Measurements from ENCODE around the gene AQP6.

The AQP6 gene

GRCh38 chr12:50014342-50014741, 41.6 kb downstream of the AQP6 start:
- H3K4me3 ChIP-seq (ENCODE audit: low read depth, low read length) = no peak overlapping the region
- H3K27me3 ChIP-seq (ENCODE audit: insufficient read depth, low read depth, severe bottlenecking) = no peaks in the 10 kb centered on the region
- H3K36me3 ChIP-seq = peaks cover 67% of the 10 kb centered on the region
- no peak overlapping the region for H3K27ac ChIP-seq
- no peak for TF ChIP-seq CTCF (IDR thresholded peaks at IDR 0.05; ENCODE audit: low read depth, low read length)
- no peaks in the 10 kb centered on the region for H3K9me3 ChIP-seq (ENCODE audit: severe bottlenecking)
- no peak for DNase-seq

- no peak for TF ChIP-seq CTCF (IDR thresholded peaks at IDR 0.05; ENCODE audit: low read depth, low read length)
- no peak overlapping the region for H3K4me3 ChIP-seq (ENCODE audit: low read depth, low read length)
- H3K27me3 ChIP-seq (ENCODE audit: insufficient read depth, low read depth, severe bottlenecking) = no peaks in the 10 kb centered on the region
- no peak for DNase-seq
- H3K27ac ChIP-seq = no peak overlapping the region; the same call in 1 of the 2 replicates
- H3K36me3 ChIP-seq = peaks cover 67% of the 10 kb centered on the region
- no peaks in the 10 kb centered on the region for H3K9me3 ChIP-seq (ENCODE audit: severe bottlenecking)
Observed at GRCh38 chr12:50016501-50017475, 44.0 kb downstream of the AQP6 start.

- TF ChIP-seq CTCF (IDR thresholded peaks at IDR 0.05; ENCODE audit: low read depth, low read length) = no peak
- Histone ChIP-seq H3K9me3 (ENCODE audit: severe bottlenecking) (no peaks in the 10 kb centered on the region), H3K4me3 (ENCODE audit: low read depth, low read length) (no peak overlapping the region), H3K27me3 (ENCODE audit: insufficient read depth, low read depth, severe bottlenecking) (no peaks in the 10 kb centered on the region), H3K27ac (no peak overlapping the region), H3K36me3 (peaks cover 69% of the 10 kb centered on the region)
- no peak for DNase-seq
Observed at GRCh38 chr12:50017641-50018040, 44.9 kb downstream of the AQP6 start.

GRCh38 chr12:50018154-50018553, 45.4 kb downstream of the AQP6 start:
- TF ChIP-seq CTCF (IDR thresholded peaks at IDR 0.05; ENCODE audit: low read depth, low read length) = no peak
- Histone ChIP-seq H3K4me3 (ENCODE audit: low read depth, low read length) (no peak overlapping the region), H3K9me3 (ENCODE audit: severe bottlenecking) (no peaks in the 10 kb centered on the region), H3K27me3 (ENCODE audit: insufficient read depth, low read depth, severe bottlenecking) (no peaks in the 10 kb centered on the region), H3K36me3 (peaks cover 73% of the 10 kb centered on the region), H3K27ac (no peak overlapping the region)
- DNase-seq = no peak

- no peak for DNase-seq
- H3K27me3 ChIP-seq (ENCODE audit: insufficient read depth, low read depth, severe bottlenecking) = no peaks in the 10 kb centered on the region
- no peak overlapping the region for H3K4me3 ChIP-seq (ENCODE audit: low read depth, low read length)
- peaks cover 70% of the 10 kb centered on the region for H3K36me3 ChIP-seq
- H3K9me3 ChIP-seq (ENCODE audit: severe bottlenecking) = no peaks in the 10 kb centered on the region
- no peak overlapping the region for H3K27ac ChIP-seq
- TF ChIP-seq CTCF (IDR thresholded peaks at IDR 0.05; ENCODE audit: low read depth, low read length) = no peak
Observed at GRCh38 chr12:50018968-50019367, 46.2 kb downstream of the AQP6 start.

Data from WERI-Rb-1 (cell line).